ENCODE results near the gene ZFHX2.
"Not testable (repeated sequence)": the region's sequence is repeated elsewhere in the genome, so short reads cannot be mapped to it uniquely, and the experiment has no call there.

The ZFHX2 gene

DNA sequence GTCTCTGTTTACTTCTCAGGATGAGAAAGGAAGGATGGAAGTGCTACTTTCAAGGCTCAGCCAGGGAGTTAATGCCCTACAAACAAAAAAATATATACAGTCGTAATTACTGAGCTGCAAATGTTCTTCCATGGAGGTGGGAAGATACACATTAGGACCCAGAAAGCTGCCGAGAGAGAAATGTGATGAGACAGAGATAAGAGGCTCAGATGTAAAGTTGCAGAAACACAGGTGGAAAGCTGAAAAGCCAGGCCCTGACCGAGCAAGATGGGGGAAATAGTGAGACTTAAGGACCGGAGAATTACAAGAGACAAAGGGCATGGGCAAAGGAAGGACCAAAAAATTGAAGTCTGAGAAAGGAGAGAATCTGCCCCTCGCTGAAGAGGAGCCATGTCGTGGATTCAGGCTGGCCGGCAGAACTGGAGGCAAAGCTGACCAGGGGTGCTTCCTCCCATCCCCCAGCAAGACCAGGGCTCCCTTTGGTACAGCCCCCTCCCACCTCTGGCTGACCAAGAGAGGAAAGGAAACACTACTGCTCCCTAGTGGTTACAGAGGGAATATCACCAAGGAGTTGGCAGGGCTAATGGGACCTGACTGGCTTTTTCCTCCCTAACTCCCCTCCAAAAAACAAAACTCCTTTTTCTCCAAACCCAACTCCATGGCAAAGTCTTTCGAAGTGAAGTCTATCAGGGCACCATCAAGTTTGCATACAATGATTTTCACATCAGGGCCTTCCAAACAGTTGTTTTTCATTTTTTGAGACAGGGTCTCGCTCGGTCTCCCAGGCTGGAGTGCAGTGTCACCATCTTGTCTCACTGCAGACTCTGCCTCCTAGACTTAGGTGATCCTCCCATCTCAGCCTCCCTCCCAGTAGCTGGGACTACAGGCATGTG is 12.1 kb downstream of the ZFHX2 start:
- peak; percentile 50 for DNase-seq

DNA sequence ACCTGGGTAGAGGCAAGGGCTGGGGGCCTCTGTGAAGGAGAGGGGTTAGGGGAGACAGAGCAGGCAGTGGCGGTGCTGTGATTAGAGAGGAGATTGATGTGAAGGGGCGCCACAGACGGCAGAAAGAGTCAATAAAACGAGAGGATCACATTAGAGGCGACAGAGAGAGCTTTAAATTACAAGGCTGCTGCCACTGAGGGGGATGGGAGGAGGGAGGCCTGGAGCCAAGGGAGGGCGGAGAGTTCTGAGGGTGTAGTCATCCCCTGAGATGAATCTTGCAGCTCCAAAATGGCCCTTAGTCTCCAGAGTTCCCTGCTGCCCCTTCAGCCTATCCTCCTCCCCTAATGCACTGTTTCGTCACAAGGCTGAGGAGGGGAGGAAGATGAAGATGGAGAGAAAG is 12.8 kb downstream of the ZFHX2 start:
- peak; percentile 25 for DNase-seq

DNA sequence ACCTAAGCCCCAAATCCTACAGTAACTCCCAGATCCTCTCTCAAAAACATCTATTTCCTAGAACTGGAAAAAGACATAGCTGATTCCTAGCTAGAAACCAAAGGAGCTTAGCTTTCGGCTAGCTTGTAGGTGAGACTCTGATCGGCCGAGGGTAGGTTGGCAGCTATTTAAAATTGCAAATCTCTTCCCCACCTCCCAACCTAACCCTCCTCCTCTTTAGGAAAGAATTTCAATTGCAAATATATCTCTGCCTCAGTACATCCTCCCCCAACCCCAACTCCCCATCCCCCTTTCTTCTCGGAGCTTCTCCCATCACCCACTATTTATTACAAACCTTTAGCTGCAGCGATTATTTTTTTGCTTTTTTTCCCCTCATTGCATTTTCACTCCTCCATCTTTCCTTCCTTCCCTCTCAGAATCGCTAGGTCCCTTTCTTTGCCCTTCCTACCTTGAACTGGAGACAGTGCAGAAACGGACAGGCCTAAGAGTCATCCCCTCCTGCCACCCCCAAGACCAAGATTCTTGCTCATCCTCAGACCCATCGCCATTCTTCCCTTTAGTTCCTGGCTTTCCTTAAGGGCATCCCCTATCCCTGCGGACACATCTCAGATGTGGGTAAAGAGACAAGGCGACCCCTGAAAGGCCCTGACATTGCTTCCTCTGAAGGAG is 13.4 kb downstream of the ZFHX2 start:
- no peak for DNase-seq

DNA sequence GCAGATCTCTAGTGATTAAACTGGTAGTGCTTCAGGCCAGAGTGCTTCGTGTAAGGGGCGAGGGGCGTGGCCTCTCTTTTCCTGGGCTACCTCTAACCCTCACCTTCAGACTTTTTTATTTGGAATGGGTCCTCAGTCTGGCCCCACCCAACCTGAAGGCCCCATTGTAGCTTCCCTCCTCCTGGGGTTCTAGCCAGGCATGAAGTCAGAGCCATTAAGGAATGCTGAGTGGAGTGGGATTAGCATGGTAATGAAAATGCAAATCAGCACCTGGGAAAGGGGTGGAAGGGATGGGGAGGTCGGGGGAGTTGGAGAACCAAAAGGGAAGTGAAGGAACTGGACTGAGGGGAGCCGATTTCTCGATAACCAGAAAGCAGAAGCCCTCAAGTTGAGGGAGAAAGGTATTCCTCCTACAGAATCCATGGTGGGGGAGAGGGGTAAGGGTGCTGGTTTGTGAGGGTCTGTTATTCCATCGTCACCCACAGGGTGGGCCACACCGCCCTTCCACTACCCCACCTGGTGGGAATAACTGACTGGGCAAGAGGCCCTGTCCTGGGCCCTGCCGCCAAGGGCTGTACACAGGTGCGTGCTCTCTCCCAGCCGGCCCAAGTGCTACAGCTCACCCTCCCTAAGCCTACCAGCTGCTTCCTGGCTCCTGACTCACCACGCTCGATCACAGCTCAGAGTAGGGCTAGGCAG is 14.1 kb downstream of the ZFHX2 start:
- DNase-seq = peak; percentile 40

DNA sequence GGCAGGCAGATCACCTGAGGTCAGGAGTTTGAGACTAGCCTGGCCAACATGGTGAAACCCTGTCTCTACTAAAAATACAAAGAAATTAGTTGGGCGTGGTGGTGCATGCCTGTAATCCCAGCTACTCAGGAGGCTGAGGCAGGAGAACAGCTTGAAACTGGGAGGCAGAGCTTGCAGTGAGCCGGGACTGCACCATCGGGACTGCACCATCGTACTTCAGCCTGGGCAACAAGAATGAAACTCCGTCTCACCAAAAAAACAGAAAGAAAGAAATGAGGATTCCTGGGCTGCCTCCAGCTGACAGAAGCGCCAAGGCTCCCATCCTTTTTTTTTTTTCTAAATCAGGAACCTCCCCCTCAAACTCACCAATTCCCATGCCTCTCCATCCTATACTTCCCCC is 14.7 kb downstream of the ZFHX2 start:
- not testable (repeated sequence) for DNase-seq

DNA sequence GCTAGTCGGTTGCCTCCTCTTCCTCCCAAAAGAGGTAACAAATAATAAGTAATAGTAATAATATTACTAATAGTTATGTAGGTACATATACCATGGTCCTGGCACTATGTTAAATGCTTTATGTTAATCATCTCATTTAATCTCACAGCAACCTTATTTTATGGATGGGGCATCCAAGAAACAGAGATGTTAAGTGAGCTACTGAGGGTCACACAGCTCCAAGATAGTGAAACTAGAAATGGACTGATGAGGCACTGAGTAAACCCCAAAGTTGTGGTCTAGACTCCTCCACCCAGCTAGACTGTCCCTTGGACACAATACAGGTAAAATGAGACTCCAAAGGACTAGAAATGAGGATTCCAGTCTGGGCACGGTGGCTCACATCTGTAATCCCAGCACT is 15.1 kb downstream of the ZFHX2 start:
- no peak for DNase-seq

DNA sequence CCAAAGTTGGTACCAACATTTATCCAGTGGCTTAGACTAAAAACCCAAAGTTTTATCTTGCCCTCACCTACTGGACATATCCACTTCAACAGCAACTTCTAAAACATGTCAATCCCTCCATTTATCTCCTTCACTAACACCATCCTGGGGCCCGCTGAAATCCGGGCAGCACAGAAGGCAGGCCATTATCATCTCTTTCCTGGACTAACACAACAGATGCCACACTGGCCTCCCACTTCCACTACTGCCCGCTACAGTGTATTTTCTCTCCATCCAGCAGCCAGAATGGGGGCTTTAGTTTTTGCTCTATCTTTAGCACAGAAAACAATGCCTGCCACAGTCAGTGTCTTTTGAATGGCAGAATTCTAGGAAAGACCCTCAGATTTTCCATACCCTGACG is 15.6 kb downstream of the ZFHX2 start:
- DNase-seq = no peak

DNA sequence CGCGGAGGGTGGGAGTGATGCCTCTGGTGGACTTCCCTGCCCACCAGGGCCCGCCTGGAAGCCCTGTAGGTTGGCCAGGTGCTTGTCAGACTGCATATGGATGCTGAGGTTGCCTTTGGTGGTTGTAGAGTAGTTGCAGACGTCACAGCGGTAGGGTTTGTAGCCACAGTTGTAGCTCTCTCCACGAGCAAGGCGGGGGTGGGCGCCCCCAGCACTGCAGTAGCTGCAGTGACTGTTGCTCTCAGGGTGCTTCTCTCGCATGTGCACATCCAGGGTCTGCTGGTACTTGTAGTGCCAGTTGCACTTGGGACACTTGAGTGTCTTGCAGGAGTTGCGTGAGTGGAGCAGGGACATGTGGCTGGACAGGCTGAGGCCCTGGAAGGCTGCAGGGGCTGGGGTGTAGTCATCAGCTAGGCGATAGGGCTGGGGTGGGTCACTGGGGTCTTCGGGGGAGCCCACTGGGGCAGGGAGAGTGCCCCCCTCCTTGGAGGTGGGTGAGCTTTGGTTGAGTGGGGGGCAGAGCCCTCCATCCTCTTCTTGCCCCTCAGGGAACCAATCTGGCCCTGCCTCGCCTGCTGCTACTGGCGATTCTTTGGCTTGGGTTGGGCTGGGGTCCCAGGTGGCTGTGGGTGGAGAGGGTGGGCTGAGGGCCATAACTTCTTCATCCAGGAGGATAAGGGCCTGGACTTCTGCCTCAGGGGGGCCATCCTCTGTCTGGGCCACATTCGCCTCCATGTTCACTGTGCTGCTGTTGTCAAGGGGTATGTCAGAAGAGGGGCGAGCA is 17.7 kb downstream of the ZFHX2 start:
- no peak for DNase-seq

DNA sequence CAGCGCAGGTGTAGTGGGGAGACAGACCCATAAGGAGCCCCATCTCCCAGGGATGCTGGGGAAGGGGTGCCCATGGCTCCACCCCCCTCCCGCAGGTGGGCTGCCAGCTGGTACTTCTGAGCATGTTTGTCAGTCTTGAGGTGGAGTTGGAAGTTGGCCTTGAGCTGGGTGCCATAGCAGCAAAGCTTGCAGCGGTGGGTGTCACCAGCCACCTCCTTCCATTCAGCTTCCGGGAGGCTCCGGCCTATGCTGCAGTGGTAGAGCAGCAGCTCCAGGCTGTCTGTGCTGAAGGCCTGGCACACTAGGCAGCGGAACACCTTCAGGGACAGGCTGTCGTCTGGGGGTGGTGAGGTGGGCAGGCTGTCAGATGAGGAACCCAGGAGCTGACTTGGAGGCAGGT is 18.9 kb downstream of the ZFHX2 start:
- DNase-seq = no peak

DNA sequence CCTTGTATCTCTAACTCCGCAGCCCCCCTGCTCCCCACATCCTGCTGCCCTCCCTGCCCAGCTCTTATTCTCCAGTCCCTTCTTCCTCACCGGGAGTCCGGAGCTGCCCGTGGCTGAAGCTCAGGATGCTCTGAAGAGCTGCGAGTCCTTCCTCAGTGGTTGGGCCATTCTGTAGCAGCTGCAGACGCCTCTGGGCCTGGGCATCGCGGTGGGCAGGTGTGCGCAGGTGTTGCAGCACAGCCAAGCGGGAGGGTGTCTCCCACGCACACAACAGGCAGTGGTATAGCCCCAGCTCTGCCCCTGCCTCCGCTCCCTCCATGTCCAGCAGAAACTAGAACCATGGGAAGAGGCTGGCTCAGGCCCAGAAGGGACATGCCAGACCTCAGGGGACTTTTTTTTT is 20.2 kb downstream of the ZFHX2 start:
- no peak for DNase-seq

DNA sequence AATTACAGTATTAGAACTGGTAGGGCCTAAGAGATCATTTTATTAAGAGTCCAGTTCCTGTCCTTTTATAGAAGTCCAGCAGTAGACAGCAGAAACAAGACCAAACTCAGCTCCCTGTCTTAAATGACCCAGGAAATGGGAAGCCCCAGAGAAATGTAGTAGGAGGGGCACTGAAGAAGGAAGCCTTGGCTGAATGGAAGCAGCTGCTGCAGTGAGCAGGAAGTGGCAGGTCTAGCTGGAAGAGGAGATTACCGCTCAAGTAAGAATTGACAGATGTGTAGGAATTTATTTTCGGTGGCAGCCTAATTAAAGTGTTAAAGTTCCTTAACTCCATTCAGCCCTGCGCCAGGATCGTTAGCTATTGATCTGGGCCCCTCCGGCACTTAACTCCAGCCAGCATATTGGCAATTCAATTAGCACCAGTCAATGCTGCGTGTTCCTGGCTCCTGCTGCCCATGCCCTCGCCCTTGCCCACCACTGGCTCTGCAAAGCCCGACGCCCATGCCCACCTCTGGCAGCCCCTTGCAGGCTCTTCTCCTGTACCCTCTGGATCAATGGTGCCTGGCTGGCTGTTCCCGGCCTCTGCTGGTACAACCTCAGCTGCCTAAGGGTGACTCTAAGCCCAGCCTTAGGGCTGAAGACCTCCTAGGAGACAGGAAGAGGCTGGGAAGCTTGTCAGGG is 21.1 kb downstream of the ZFHX2 start:
- DNase-seq = no peak

DNA sequence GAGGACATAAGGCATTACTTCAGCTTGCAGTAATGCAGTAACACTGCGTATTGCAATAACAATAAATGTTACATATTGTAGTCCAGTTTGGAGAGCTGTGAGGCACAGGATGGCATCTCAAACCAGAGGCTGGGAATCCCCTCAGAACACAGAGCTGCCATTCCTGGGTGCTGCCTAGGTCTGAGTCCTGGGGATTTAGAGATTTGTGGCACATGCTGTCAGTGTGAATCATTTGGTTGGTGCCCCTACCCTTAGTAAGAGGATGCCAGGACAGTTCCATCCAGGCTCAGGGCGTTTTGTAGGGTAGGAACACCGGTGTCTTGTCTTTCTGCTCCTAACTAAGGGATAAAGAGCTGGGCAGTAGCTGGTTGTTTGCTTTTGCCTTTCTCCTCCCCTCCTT is 22.5 kb downstream of the ZFHX2 start:
- DNase-seq = no peak

DNA sequence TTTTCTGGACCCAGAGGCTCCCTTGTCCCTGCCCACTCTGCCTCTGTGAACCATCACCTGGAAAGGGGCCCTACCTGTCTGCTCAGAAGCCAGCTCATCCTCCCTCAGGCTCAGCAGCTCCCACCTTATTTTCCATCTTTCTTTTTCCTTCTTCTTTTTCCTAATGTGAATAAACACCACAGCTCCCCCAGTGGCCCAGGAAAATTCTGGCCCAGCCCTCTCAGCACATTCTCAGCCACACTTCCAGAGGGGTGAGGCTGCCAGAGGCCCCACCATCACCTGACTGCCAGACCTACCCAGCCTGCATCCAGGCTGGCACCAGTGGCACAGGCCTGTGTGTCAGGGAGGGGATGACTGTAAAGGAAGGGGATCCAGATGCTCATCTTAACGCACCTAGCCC is 23.0 kb downstream of the ZFHX2 start:
- no peak for DNase-seq

DNA sequence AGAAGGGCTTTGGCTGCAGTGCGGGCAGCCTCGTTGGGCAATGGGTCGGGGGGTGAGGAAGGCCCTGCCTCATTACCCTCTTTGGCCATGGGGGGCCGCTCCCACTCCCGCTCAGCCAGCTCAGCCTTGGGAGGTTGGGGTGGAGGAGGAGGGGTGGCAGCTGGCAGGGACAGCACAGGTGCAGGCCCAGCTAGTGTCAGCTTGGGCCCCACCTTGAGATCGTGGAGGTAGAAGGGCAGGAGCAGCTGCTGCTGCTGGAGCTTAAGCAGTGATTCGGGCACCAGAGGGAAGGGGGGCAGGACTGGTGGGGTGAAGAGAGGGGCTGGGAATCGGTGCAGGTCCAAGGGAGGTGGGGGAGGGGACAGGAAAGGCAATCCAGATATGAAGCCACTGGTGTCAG is 26.0 kb downstream of the ZFHX2 start:
- no peak for DNase-seq

DNA sequence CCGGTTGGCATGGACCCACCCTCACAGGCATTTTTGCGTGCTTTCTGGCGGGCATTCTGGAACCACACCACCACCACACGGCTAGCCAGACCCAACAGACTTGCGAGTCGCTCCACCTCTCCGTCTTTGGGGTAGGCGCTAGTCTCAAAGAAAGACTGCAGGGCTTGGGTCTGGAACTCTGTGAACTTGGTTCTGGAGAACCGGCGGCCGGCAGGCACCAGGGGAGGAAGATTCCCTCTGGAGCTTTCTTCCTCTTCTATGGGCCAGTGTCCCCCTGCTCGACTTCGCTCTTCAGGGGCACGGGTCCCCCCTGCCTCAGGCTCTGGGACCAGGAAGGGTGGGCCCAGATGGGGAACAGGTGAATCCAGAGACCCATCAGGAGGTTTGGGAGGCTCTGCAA is 26.6 kb downstream of the ZFHX2 start:
- DNase-seq = no peak

DNA sequence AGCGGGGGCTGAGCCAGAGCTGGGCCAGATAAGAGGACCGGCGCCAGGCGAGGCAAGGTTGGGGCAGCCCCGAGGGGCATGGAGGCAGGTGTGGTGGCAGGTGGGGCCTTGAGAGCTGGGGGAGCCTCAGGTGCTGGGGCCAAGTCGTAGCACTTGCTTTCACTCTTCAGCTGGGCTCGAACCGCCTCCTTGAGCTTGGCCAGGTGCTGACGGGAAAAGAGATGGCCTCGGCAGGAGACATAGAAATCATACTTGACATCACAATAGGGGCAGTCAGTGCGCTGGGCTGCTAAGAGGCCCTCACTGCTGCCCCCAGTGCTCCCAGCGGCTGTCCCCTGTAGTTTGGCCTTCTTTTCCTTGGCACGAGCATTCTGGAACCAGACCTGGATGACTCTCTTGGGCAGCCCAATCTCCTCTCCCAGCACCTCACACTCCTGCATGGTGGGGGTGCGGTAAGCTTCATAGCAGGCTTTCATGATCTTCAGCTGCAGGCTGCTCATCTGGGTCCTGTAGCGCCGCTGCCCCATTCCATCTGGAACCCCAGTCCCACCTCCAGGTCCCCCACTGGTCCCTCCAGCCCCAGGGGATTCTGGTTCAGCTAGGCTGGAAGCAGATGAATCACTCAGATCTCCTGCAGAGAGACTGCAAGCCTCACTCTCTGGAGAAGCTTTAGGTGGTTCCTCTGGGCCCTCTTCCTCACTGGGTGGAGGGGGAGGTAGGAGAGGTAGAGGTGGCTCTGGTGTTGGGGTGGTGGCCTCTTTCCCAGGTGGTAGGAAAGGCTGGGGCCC is 28.1 kb downstream of the ZFHX2 start:
- no peak for DNase-seq

DNA sequence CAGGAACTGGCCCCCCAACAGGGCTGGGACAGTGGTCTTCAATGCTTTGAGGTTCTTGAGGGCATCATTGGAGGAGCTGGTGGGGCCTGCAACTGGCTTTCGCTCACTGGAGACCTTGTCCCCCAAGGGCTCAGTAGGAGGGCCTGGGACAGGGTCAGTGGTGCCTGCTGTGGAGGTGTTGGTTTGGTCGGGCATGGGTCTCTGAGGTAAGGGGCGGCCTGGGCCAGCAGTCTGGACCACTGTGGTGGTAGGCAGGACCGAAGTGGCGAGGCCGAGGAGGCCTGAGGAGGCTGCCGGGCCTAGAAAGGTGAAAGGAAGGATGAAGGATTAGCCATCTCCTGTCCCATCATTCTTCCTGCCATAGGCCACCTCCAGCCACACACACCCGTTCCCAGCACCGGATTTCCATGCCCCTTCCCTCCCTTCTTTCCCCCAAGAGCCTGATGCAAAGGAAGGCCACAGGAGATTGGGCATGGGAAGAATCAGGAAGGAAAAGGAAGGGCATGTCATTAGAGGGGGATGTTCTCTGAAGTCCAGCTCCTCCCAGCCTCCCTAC is 28.8 kb downstream of the ZFHX2 start:
- no peak for DNase-seq

DNA sequence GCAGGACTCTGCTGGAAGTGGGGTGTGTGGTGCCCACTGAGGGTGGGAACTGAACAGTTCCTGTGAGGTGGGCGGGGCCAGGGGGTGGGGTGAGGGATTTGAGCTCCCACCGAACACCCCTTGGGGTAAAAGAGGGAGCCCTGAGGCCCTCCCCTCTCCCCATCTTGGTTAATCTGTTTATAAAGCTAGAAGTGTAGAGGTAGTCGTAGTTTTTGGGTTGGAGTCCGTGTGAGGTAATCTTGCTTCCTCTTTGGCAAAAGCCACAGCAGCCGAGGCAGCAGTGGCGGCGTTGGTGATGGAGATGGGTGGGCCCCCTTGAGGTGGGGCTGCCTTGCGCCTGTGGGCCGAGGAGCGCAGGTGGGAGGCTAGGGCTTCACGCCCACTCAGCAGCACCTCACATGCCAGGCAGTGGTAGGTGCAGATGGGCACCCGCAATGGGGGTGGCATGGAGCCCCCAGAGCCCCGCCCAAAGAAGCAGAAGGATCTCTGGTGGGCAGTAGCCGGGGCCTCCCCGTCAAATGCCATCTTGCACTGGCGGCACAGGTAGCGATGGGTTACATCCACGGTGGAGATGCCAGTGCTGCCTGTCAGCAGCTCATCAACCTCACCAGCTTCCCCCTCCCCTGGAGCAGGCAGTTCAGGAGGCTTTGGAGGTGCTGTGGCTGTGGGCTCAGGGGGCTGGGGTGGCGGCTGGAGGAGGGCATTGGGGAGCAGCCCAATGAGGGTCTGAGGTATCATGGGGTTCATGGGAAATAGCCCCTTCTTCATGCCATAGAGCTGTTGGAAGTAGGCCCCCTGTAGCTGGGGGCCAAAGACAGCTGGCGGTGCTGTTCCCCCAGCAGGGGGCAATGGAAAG is 29.6 kb downstream of the ZFHX2 start:
- no peak for DNase-seq

DNA sequence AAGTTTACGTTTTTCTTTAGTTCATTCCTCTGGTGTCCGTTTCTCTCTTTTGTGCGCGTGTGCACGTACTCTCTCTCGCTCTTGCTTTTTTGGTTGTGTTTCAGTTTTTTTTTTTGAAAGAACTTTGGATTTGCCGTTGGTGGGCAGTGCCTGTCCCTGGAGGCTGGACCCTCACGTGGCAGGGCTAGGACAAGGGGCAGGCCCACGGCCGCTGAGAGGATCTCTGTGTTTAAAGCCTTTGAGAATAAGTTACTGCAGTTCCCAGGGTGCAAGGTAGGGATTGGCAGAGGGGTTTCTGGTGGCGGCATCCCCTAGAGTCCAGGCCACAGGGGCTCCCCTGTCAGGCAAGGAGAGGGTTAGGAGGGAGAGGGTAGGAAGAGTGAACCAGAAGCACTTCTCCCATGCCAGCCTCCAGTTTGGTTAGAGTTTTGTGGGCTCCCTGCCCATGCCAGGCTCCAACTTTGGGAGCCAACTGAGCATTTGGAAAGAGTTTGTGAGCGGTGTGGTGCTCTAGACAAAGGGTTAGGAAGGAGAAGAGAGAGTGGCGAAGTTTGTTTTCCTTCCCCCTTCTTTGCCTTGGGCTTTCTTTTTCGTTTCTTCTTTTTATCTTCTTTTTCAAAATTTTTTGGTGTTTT is 30.5 kb downstream of the ZFHX2 start:
- DNase-seq = no peak

DNA sequence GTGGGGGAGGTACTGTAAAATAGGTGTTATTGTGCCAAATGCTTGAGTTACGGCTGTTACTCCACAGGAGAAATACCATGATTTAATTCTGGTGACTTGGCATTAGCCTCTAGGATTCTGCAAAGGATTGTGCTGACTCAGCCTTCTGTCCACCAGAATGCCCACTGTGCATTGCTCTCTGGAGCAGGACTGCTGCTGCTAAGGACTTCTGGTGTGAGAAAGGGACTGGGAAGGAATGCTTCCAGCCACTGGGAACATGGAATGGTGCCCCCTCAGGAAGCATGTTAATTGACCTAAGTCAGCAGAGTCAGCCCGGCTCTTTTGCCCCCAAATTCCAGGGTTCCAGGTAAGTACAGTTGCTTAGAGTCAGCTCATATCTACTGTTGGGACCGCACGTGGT is 32.9 kb downstream of the ZFHX2 start:
- DNase-seq = no peak

Measured in EL (cell line).